HEK293 (cell line): ENCODE results near the gene BRAT1.

Experiments
- BCL11B ChIP-seq: fragments of 450-650 bp; formaldehyde crosslinking; IDR thresholded peaks from 2 replicates; pipeline ENCODE4 v1.5.1; 2016; ENCODE audit warnings: low read depth, missing biosample characterization, missing genetic modification characterization
- CTCF ChIP-seq: fragments of 450-650 bp; formaldehyde crosslinking; IDR thresholded peaks from 2 replicates; pipeline ENCODE4 v1.5.1; 2016; ENCODE audit warnings: missing biosample characterization, missing genetic modification characterization
- FEZF1 ChIP-seq: fragments of 450-650 bp; formaldehyde crosslinking; IDR thresholded peaks from 2 replicates; pipeline ENCODE4 v1.5.1; 2016; ENCODE audit warnings: missing biosample characterization, missing genetic modification characterization
- KLF1 ChIP-seq: fragments of 450-650 bp; formaldehyde crosslinking; IDR thresholded peaks from 2 replicates; pipeline ENCODE4 v1.5.1; 2016; ENCODE audit warnings: missing biosample characterization, missing genetic modification characterization
- KLF16 ChIP-seq: fragments of 450-650 bp; formaldehyde crosslinking; IDR thresholded peaks from 2 replicates; pipeline ENCODE4 v1.5.1; 2017; ENCODE audit warnings: missing biosample characterization, missing genetic modification characterization
- OVOL3 ChIP-seq: fragments of 450-650 bp; formaldehyde crosslinking; IDR thresholded peaks from 2 replicates; pipeline ENCODE4 v1.5.1; 2016; ENCODE audit warnings: missing biosample characterization, missing genetic modification characterization
- PRDM1 ChIP-seq: fragments of 450-650 bp; formaldehyde crosslinking; IDR thresholded peaks from 2 replicates; pipeline ENCODE4; 2016; ENCODE audit warnings: missing biosample characterization, missing genetic modification characterization
- ZBTB17 ChIP-seq: fragments of 450-650 bp; formaldehyde crosslinking; IDR thresholded peaks from 2 replicates; pipeline ENCODE4 v1.5.1; 2016; ENCODE audit warnings: missing biosample characterization, missing genetic modification characterization
- ZFHX2 ChIP-seq: fragments of 450-650 bp; formaldehyde crosslinking; conservative IDR thresholded peaks from 2 replicates; pipeline ENCODE4 v1.5.1; 2016; ENCODE audit warnings: missing biosample characterization, missing genetic modification characterization
- ZNF223 ChIP-seq: fragments of 450-650 bp; formaldehyde crosslinking; IDR thresholded peaks from 2 replicates; pipeline ENCODE4 v1.5.1; 2016; ENCODE audit warnings: missing biosample characterization, missing genetic modification characterization
- ZNF239 ChIP-seq: fragments of 450-650 bp; formaldehyde crosslinking; IDR thresholded peaks from 2 replicates; pipeline ENCODE4 v1.5.1; 2016; ENCODE audit warnings: missing biosample characterization, missing genetic modification characterization
- ZNF626 ChIP-seq: fragments of 450-650 bp; sonication (Bioruptor Pico); formaldehyde crosslinking; IDR thresholded peaks from 2 replicates; pipeline ENCODE4 v1.5.1; 2018; ENCODE audit warnings: missing biosample characterization, missing genetic modification characterization, inconsistent platforms
- ZNF660 ChIP-seq: fragments of 450-650 bp; IDR thresholded peaks from 2 replicates; pipeline ENCODE4 v1.5.1; 2018; ENCODE audit warnings: missing biosample characterization, mild to moderate bottlenecking, missing genetic modification characterization
- ZNF664 ChIP-seq: fragments of 450-650 bp; formaldehyde crosslinking; IDR thresholded peaks from 2 replicates; pipeline ENCODE4 v1.5.1; 2016; ENCODE audit warnings: missing biosample characterization, missing genetic modification characterization
- ZNF704 ChIP-seq: fragments of 450-650 bp; formaldehyde crosslinking; IDR thresholded peaks from 2 replicates; pipeline ENCODE4 v1.5.1; 2016; ENCODE audit warnings: missing biosample characterization, missing genetic modification characterization
- ZNF791 ChIP-seq: fragments of 450-650 bp; formaldehyde crosslinking; IDR thresholded peaks from 2 replicates; pipeline ENCODE4 v1.5.1; 2016; ENCODE audit warnings: missing biosample characterization, missing genetic modification characterization
- ZSCAN30 ChIP-seq: fragments of 450-650 bp; IDR thresholded peaks from 2 replicates; pipeline ENCODE4 v1.5.1; 2018; ENCODE audit warnings: missing biosample characterization, mild to moderate bottlenecking, missing genetic modification characterization, moderate library complexity
- TF ChIP-seq, protein P1 (sequence below): fragments of 450-650 bp; formaldehyde crosslinking; IDR thresholded peaks from 2 replicates; pipeline ENCODE4 v1.5.1; 2016; ENCODE audit warnings: missing biosample characterization, missing genetic modification characterization
- TF ChIP-seq, protein P2 (sequence below): fragments of 450-650 bp; formaldehyde crosslinking; optimal IDR thresholded peaks from 2 replicates; pipeline ENCODE3; 2016; ENCODE audit warnings: missing biosample characterization, mild to moderate bottlenecking, missing genetic modification characterization
- TF ChIP-seq, protein P3 (sequence below): fragments of 450-650 bp; IDR thresholded peaks from 2 replicates; pipeline ENCODE4 v1.5.1; 2018; ENCODE audit warnings: missing biosample characterization, missing genetic modification characterization
- TF ChIP-seq, protein P4 (sequence below): fragments of 450-650 bp; formaldehyde crosslinking; IDR thresholded peaks from 2 replicates; pipeline ENCODE4 v1.5.1; 2017; ENCODE audit warnings: missing biosample characterization, mild to moderate bottlenecking, missing genetic modification characterization, moderate library complexity
- TF ChIP-seq, protein P5 (sequence below): fragments of 450-650 bp; formaldehyde crosslinking; IDR thresholded peaks from 2 replicates; pipeline ENCODE4; 2016; ENCODE audit warnings: missing biosample characterization, missing genetic modification characterization

Gene BRAT1

GRCh38 chr7:2524808-2525657, 30.3 kb downstream of the BRAT1 start (continued):
- TF ChIP-seq, protein P1, sequence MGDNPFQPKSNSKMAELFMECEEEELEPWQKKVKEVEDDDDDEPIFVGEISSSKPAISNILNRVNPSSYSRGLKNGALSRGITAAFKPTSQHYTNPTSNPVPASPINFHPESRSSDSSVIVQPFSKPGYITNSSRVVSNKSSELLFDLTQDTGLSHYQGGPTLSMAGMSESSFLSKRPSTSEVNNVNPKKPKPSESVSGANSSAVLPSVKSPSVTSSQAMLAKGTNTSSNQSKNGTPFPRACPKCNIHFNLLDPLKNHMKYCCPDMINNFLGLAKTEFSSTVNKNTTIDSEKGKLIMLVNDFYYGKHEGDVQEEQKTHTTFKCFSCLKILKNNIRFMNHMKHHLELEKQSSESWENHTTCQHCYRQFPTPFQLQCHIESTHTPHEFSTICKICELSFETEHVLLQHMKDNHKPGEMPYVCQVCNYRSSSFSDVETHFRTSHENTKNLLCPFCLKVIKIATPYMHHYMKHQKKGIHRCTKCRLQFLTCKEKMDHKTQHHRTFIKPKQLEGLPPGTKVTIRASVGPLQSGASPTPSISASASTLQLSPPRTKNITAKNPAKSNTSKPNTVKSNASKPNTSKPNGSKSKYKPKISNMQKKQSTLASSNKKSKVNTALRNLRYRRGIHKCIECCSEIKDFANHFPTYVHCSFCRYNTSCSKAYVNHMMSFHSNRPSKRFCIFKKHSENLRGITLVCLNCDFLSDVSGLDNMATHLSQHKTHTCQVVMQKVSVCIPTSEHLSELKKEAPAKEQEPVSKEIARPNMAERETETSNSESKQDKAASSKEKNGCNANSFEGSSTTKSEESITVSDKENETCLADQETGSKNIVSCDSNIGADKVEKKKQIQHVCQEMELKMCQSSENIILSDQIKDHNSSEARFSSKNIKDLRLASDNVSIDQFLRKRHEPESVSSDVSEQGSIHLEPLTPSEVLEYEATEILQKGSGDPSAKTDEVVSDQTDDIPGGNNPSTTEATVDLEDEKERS (tag by site-specific recombination), result no peak
- no peak for TF ChIP-seq ZSCAN30
- no peak for TF ChIP-seq KLF16 (tag by site-specific recombination)
- no peak for TF ChIP-seq PRDM1 (tag by site-specific recombination)
- TF ChIP-seq ZNF223 (tag by site-specific recombination), result no peak
- TF ChIP-seq, protein P2, sequence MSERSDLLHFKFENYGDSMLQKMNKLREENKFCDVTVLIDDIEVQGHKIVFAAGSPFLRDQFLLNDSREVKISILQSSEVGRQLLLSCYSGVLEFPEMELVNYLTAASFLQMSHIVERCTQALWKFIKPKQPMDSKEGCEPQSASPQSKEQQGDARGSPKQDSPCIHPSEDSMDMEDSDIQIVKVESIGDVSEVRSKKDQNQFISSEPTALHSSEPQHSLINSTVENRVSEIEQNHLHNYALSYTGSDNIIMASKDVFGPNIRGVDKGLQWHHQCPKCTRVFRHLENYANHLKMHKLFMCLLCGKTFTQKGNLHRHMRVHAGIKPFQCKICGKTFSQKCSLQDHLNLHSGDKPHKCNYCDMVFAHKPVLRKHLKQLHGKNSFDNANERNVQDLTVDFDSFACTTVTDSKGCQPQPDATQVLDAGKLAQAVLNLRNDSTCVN (tag by site-specific recombination), result no peak
- TF ChIP-seq, protein P3, sequence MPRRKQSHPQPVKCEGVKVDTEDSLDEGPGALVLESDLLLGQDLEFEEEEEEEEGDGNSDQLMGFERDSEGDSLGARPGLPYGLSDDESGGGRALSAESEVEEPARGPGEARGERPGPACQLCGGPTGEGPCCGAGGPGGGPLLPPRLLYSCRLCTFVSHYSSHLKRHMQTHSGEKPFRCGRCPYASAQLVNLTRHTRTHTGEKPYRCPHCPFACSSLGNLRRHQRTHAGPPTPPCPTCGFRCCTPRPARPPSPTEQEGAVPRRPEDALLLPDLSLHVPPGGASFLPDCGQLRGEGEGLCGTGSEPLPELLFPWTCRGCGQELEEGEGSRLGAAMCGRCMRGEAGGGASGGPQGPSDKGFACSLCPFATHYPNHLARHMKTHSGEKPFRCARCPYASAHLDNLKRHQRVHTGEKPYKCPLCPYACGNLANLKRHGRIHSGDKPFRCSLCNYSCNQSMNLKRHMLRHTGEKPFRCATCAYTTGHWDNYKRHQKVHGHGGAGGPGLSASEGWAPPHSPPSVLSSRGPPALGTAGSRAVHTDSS (tag by site-specific recombination), result no peak
- no peak for TF ChIP-seq OVOL3 (tag by site-specific recombination)
- TF ChIP-seq ZNF239 (tag by site-specific recombination), result no peak
- no peak for TF ChIP-seq FEZF1 (tag by site-specific recombination)
- TF ChIP-seq, protein P4, sequence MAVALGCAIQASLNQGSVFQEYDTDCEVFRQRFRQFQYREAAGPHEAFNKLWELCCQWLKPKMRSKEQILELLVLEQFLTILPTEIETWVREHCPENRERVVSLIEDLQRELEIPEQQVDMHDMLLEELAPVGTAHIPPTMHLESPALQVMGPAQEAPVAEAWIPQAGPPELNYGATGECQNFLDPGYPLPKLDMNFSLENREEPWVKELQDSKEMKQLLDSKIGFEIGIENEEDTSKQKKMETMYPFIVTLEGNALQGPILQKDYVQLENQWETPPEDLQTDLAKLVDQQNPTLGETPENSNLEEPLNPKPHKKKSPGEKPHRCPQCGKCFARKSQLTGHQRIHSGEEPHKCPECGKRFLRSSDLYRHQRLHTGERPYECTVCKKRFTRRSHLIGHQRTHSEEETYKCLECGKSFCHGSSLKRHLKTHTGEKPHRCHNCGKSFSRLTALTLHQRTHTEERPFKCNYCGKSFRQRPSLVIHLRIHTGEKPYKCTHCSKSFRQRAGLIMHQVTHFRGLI (tag by site-specific recombination), result peak; percentile 56; the same call in 1 of the 2 replicates
- TF ChIP-seq, protein P5, sequence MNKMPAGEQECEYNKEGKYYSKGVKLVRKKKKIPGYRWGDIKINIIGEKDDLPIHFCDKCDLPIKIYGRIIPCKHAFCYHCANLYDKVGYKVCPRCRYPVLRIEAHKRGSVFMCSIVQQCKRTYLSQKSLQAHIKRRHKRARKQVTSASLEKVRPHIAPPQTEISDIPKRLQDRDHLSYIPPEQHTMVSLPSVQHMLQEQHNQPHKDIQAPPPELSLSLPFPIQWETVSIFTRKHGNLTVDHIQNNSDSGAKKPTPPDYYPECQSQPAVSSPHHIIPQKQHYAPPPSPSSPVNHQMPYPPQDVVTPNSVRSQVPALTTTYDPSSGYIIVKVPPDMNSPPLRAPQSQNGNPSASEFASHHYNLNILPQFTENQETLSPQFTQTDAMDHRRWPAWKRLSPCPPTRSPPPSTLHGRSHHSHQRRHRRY, result no peak
- peak; percentile 77 for TF ChIP-seq KLF1
- TF ChIP-seq ZNF660, result no peak
- no peak for TF ChIP-seq CTCF
- peak; percentile 56 for TF ChIP-seq ZFHX2 (tag by site-specific recombination)
- TF ChIP-seq ZNF704, result no peak
- TF ChIP-seq ZNF626 (tag by site-specific recombination), result no peak
- no peak for TF ChIP-seq ZNF664
- no peak for TF ChIP-seq ZNF791
- no peak for TF ChIP-seq ZBTB17 (tag by site-specific recombination)
- TF ChIP-seq BCL11B (tag by site-specific recombination), result no peak
